Stimulated activated CD8-positive, alpha-beta memory T cell treated with anti-CD3 and anti-CD28 coated beads, Interleukin-15, amount 100 ng/mL, for 24 hours (primary cell): ENCODE data around the gene FOXD1.
"Not testable (repeated sequence)": the region's sequence is repeated elsewhere in the genome, so short reads cannot be mapped to it uniquely, and the experiment has no call there.

ENCODE experiments used
- DNase-seq: peaks from one replicate; pipeline ENCODE4 v3.0.0-alpha.2; 2020; ENCODE audit warnings: low read depth

Gene FOXD1

GRCh38 chr5:73415171-73415570 is 33.4 kb downstream of the FOXD1 start:
- no peak for DNase-seq

- DNase-seq = no peak
Measured at GRCh38 chr5:73412597-73412988, 36.0 kb downstream of the FOXD1 start.

GRCh38 chr5:73411936-73412596 is 36.5 kb downstream of the FOXD1 start:
- DNase-seq = no peak

- not testable (repeated sequence) for DNase-seq
Measured at GRCh38 chr5:73409927-73410326, 38.6 kb downstream of the FOXD1 start.

DNA sequence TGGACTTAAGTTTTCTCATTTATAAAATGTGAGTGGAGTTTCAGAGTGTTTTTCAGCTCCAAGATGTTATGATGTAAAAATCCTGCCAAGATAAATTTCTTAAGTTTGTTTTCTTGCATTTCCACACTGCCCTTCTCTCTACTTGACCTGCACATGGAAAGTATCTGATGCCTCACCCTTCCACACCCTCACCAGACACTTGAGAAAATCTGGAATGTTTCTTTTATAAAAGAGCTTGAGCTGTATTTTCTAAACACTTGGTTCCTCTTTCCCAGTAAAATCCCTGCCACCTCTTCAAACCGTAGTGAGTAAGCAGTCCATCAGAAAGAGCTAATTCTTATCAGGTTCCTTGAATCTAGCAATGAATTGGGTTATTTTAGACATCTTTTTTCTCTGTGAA is 42.9 kb downstream of the FOXD1 start:
- no peak for DNase-seq

DNA sequence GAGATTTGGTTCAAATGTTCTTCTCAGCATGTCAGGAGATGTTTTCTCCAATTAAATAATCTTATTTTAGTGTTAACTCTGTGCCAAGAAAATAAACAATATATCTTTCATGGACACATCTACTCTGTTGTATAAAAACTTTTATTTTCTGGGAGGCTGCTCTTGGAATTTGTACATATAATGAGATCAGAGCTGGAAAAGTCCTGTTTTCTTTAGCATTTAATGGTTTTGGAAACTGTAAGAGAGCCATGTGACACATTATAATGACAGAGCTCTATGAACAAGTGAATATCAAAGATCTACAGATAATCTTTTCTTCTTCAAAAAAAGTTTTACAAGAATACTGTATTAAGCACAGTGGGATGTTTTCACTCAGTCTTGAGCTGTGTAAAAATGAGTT is 48.8 kb downstream of the FOXD1 start:
- DNase-seq = no peak
